8988T (cell line): ENCODE measurements around the gene IFNA6.

ENCODE experiments used
- DNase-seq: peaks from one replicate; pipeline ENCODE4 v3.0.0; 2011

Gene IFNA6

DNA sequence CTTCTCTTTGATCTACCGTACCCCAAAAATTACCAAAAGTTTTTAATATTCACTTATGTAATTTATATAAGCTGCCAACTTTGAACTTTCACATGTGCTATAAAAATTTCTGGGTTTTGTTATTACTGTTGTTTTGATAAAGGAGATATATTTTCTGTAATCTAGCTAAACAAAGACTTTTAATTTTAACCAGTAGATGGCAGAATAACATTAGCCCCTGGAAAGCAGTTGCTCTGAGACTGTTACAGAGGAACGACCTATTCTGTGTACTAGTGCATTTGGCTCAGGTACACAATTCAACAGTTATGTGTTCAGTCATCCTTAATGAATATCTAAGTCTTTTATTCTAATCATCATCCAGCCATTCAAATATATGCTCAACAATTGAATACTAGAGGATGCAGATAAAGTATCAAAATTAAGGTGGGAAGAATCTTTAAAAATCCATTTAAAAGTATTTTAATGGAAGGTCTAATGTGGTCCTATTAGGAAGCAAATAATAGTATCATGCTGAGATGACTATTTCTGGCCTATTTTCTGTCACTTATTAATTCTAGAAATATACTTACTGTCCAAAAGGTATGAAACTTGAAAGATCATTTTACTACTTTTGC, 24.1 kb downstream of the IFNA6 start:
- no peak for DNase-seq

DNA sequence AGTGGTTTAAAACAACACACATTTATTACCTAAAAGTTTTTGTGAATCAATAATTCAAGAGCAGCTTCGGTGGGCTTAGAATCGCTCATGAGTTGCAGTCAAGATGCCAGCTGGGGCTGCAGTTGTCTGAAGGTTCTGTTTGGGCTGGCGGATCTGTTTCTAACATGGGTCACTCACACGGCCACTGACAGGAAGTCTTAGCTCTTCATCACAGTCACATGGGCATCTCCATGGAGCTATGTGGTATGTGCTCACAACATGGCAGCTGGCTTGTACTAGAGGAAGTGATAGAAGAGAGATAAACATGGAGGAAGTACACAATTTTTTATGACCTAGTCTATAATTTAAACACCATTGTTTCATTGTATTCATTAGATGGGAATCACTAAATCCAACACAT, 26.6 kb downstream of the IFNA6 start:
- DNase-seq: no peak

DNA sequence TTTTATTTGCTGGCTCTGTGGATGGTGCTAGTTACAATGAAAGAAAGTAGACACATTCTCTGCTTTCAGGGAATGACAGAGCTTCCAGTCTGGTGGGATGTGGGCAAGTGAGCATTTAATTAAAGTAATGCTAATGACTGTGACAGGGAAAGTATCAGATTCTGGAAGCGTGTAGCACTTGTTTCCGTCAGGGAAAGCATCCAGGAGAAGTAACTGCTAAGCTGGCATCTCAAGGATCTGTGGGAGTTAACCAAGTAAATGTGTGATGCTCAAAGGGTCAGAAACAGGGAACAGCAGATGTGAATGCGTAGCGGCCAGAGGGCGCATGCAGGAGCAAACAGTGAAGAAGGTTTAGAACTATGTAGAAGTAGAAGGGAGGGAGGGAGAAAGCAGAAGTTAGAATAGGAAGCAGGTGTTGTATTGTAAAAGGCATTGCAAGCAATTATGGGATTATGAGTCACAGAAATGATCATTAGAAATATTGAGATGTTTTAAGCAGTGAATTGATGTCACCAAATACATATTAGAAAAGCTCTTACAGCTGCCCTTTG, 27.7 kb downstream of the IFNA6 start:
- no peak for DNase-seq

DNA sequence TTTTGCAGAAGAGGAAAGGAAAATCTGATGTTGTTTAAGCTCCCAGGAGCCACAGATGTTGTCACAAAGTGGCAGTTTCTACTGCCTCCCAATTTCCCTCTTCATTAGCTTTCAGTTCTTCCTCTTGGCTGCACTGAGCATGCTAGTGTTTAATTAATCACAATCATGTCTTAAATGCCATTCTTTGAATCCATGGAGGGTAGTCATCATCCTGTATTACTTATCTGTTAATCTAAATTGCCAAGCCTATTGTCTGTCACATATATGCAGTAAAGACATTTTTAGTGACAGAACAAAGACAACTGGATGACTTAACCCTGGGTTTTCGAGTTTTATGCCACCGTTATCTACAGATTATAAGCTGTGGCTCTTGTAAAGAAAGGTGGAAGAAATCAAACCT, 30.2 kb downstream of the IFNA6 start:
- no peak for DNase-seq

DNA sequence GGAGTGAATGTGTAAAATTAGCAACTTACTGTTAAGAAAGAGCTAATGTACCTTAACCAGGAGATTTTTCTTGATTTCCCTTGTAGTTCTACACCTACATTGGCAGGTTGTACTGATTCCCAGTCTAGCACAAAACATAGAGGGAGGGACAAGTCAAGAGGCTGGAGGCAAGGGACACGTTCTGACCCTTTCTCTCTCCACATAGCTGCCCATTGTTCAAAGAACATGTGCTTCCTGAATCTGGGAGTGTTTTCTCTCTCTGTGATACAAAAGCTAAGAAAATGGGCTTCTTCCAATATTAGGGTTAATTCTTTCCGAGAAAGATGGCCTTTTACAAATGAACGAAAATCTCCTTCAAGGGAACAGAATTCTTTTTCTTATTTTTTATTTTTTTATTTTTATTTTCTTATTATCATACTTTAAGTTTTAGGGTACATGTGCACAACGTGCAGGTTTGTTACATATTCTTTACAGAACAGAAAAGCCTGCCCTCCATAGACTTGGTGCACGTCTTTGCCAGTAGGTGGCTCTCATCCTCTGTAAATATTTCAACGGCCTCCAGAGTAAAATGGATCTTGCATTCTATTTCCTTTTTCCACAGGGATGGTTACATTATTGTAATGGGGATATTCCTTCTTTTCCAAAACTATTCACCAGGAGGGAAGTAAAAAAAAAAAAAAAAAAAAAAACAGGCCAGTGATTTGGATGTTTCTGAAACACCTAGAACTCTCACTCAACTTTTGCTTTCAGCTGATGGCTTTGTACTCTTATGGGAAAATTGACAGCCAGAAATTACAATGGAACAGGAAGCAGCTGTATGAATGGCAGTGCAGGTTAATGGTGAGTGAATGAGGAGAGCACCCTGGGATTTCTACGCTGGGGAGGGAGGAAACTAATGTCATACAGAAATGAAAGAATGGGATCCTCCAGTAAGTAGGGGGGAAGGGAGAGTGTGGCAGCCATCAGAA, 32.4 kb downstream of the IFNA6 start:
- DNase-seq: no peak

DNA sequence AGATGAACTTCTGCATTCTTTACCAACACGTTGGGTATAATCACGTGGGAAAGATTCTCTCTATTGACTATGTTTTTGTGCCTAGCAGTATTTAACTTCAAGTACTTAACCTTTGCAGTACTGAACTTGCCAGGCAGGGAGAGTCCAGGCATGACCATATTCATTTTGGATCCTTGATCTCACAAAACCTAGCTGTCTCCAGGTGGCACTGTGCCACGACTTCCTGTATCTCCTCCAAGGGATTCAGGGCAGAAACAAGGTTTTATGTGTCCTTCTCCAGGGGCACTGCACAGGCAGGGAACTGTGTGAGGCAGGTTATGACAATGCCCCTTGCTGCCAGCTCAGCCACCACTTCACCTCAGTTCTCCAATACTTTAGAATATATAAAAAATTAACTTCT, 33.8 kb downstream of the IFNA6 start:
- DNase-seq: no peak

DNA sequence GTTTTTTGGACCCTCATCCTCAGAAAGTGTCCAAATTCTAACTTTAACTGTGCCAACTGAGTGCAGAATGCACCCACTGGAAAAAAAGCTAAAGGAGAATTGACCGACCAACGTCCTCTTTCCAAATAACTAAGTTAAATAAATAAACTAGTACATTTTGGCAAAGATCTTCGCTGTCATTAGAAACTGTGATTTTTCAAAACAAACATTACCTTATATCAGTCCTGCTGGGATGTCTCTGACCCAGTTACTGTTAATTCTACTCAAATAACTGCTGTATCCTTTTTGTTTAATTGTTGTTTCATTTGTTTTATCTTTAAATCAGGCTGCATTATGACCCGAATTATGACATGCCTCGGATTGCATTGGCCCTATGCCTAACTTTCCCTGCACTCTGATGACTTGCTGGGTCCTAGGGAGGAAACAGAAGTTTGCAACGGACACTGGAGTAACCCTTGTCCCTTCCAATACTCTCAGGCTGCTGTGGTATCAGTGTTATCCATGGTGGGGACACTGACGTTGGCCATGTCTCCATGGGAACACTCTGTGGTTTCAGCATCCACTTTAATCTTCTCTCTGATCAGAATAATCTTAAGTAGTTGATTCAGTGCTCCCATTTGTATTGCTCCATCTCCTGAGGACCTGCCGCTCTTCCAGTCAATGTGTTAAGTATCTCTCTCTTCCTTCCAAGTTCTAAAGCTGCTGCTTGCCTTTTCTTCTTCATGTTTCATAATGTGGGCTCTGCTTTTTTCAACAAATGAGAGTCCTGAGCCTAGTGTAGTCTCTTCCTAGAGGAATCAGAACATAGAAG, 34.5 kb downstream of the IFNA6 start:
- DNase-seq: no peak

DNA sequence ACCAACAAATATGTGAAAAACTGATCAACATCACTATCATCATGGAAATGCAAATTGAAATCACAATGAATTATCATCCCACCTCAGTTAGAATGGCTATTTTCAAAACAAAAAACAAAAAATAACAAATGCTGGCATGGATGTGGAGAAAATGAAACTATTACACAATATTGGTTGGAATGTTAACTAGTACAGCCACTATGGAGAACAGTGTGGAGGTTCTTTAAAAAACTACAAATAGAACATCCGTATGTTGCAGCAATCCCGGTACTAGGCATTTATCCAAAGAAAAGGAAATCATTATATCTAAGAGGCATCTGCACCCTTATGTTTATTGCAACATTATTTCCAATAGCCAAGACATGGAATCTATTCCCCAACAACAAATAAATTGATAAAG, 36.5 kb downstream of the IFNA6 start:
- DNase-seq: no peak

DNA sequence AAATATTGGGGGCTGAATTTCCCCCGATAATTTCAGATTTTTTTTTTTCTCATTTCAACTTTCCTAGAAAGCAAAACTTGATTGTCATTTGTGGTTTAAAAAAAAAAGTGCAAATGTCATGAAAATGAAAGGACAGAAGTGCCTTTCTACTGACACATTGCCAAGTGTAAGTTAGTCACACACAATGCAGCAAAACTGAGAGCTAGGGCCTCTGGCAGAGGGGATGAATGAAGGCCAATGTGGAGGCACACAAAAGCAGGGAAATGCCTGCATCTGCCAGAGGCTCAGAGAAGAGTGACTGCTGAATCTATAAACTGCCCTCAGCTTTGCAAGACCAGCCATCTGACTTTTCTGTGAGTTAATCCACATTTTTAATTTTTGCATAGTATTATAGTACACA, 38.8 kb downstream of the IFNA6 start:
- DNase-seq: no peak

DNA sequence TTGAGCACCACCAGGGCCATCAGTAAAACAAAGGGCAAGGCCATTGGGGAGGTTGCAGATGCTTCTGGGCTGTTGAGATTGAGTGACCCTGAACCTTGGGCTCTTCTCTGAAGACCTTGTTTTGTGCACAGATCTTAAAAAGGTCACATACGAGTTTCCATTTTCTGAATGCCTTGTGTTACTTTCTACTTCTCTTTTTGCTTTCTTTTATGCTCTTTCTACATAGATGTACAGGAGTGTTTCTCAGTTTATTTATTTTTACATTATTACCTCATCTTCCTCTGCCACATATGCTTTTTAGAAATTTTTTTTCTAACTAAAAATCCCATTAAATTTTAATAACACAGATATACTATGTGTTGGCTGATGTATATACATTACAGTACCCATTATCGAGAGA, 45.5 kb downstream of the IFNA6 start, which contains the start of gene IFNA5:
Gene IFNA5 (minus strand): TSS at position 101 of the 400 bp plus-strand sequence. CDS start 57 bp downstream, at position 44.
- no peak for DNase-seq
